ENCODE measurements around the gene MANEAL. TPM values are rescaled to one million over a fixed set of nuclear protein-coding genes. Genes with fewer than 3 reads are reported as not detected.
A peak's percentile ranks its signal among the peaks of the same experiment; 100 is the strongest.

Gene MANEAL
- total and polyA plus RNA-seq, 2 of the 4 experiments (the other 2 are of a cell fraction): 0.54 to 0.55 TPM

GRCh38 chr1:37811027-37811655 lies 17.5 kb downstream of the MANEAL start:
- Histone ChIP-seq H4K20me1 (ENCODE audit: insufficient read depth, low read length) (peaks cover 13% of the 10 kb centered on the region), H3K9ac (ENCODE audit: low read depth, low read length) (no peak overlapping the region), H3K4me1 (ENCODE audit: control insufficient read depth, insufficient read depth, low read length) (peaks cover 7% of the 10 kb centered on the region; the same call in 1 of the 2 replicates), H2AK9ac (replicated peaks; ENCODE audit: low read depth, low read length, poor library complexity) (no peak overlapping the region), H3K27me3 (ENCODE audit: control insufficient read depth, insufficient read depth, low read length) (no peaks in the 10 kb centered on the region), H3K23ac (ENCODE audit: low read depth, low read length) (no peak overlapping the region), H3K36me3 (ENCODE audit: control insufficient read depth, insufficient read depth, low read length) (peaks cover 22% of the 10 kb centered on the region), H2BK20ac (ENCODE audit: low read depth, low read length) (no peak overlapping the region), H2AK5ac (ENCODE audit: low read depth, low read length) (no peak overlapping the region), H4K8ac (ENCODE audit: low read depth in 2 of 2, low read length in 2 of 2) (no peak overlapping the region), H4K91ac (ENCODE audit: insufficient read depth, low read depth, low read length) (no peak overlapping the region), H3K79me1 (ENCODE audit: low read depth in 1 of 2, low read length in 2 of 2) (peaks cover 35 to 51% of the 10 kb centered on the region in 2 experiments), H2AFZ (replicated peaks; ENCODE audit: low read length, poor library complexity) (no peak overlapping the region), H3K4me3 (ENCODE audit: insufficient read depth, low read depth, low read length) (no peak overlapping the region), H3K4ac (ENCODE audit: low read depth, low read length) (no peak overlapping the region), H4K5ac (ENCODE audit: low read depth, low read length) (no peak overlapping the region), H3K4me2 (ENCODE audit: low read depth, low read length) (no peak overlapping the region), H3K27ac (ENCODE audit: insufficient read depth, low read length) (no peak overlapping the region), H3K14ac (replicated peaks; ENCODE audit: low read depth, low read length) (no peak overlapping the region), H3K56ac (ENCODE audit: extremely low read depth, insufficient read depth, low read length) (no peak overlapping the region), H2BK5ac (ENCODE audit: low read depth, low read length, poor library complexity, severe bottlenecking) (no peak overlapping the region), H3K18ac (ENCODE audit: low read depth, low read length) (no peak overlapping the region), H2BK15ac (ENCODE audit: low read depth, low read length) (no peak overlapping the region), H3K9me3 (ENCODE audit: control insufficient read depth, insufficient read depth, low read length) (no peaks in the 10 kb centered on the region), H3K9me1 (ENCODE audit: insufficient read depth, low read length) (peaks cover 12% of the 10 kb centered on the region; the same call in 1 of the 2 replicates), H2BK120ac (ENCODE audit: low read depth, low read length) (no peak overlapping the region)
- DNase-seq: peak; percentile 76
- intact Hi-C loops (cut with micrococcal nuclease): no loop called here
- BruUV-seq (replicated peaks): no TSS peak
- in situ Hi-C loops (cut with MboI; ENCODE audit: low sequenced_read_pairs): no loop called here
- dilution Hi-C loops (cut with HindIII; ENCODE audit: low sequenced_read_pairs, unreplicated experiment): no loop called here
- no peak for ATAC-seq (ENCODE audit: low read depth)
- TF ChIP-seq MAZ (IDR thresholded peaks at IDR 0.05; ENCODE audit: borderline replicate concordance, low read depth, low read length): no peak
- TF ChIP-seq, protein P1, sequence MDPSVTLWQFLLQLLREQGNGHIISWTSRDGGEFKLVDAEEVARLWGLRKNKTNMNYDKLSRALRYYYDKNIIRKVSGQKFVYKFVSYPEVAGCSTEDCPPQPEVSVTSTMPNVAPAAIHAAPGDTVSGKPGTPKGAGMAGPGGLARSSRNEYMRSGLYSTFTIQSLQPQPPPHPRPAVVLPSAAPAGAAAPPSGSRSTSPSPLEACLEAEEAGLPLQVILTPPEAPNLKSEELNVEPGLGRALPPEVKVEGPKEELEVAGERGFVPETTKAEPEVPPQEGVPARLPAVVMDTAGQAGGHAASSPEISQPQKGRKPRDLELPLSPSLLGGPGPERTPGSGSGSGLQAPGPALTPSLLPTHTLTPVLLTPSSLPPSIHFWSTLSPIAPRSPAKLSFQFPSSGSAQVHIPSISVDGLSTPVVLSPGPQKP (IDR thresholded peaks at IDR 0.05; ENCODE audit: borderline replicate concordance, low read depth, low read length): no peak
- TF ChIP-seq RAD21 (IDR thresholded peaks at IDR 0.05; ENCODE audit: low read length): peak; percentile 53
- TF ChIP-seq BHLHE40 (IDR thresholded peaks at IDR 0.05; ENCODE audit: low read depth, low read length): no peak
- TF ChIP-seq MAFK (IDR thresholded peaks at IDR 0.05; ENCODE audit: low read depth, low read length): peak; percentile 80
- TF ChIP-seq, protein P2, sequence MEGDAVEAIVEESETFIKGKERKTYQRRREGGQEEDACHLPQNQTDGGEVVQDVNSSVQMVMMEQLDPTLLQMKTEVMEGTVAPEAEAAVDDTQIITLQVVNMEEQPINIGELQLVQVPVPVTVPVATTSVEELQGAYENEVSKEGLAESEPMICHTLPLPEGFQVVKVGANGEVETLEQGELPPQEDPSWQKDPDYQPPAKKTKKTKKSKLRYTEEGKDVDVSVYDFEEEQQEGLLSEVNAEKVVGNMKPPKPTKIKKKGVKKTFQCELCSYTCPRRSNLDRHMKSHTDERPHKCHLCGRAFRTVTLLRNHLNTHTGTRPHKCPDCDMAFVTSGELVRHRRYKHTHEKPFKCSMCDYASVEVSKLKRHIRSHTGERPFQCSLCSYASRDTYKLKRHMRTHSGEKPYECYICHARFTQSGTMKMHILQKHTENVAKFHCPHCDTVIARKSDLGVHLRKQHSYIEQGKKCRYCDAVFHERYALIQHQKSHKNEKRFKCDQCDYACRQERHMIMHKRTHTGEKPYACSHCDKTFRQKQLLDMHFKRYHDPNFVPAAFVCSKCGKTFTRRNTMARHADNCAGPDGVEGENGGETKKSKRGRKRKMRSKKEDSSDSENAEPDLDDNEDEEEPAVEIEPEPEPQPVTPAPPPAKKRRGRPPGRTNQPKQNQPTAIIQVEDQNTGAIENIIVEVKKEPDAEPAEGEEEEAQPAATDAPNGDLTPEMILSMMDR (conservative IDR thresholded peaks at IDR 0.05; ENCODE audit: low read depth, low read length): peak; percentile 79
- no peak for TF ChIP-seq CEBPB (IDR thresholded peaks at IDR 0.05; ENCODE audit: low read depth, low read length)
- no peak for TF ChIP-seq MXI1 (IDR thresholded peaks at IDR 0.05; ENCODE audit: borderline replicate concordance, low read depth, low read length)
- peak; percentile 30; the same call in 1 of the 2 replicates for TF ChIP-seq SMC3 (IDR thresholded peaks at IDR 0.05; ENCODE audit: low read depth, low read length)
- no peak; the same call in 1 of the 2 replicates for TF ChIP-seq NFE2L2 (IDR thresholded peaks at IDR 0.05; ENCODE audit: low read depth, low read length)
- TF ChIP-seq, protein P3, sequence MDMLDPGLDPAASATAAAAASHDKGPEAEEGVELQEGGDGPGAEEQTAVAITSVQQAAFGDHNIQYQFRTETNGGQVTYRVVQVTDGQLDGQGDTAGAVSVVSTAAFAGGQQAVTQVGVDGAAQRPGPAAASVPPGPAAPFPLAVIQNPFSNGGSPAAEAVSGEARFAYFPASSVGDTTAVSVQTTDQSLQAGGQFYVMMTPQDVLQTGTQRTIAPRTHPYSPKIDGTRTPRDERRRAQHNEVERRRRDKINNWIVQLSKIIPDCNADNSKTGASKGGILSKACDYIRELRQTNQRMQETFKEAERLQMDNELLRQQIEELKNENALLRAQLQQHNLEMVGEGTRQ (IDR thresholded peaks at IDR 0.05; ENCODE audit: low read depth, low read length): no peak
- no peak for TF ChIP-seq CHD1 (IDR thresholded peaks at IDR 0.05; ENCODE audit: low read depth, low read length)
- ChIA-PET CTCF (interaction anchor here (0.6 to 0.7 kb wide), 2 partner anchors 10 to 40 kb away, joined by 3 to 4 read pairs; no protein-coding TSS in a partner anchor), POLR2A (ENCODE audit: unreplicated experiment) (no interaction called here)
- no CpG with 5 or more reads among the region's 7 CpGs for WGBS, 2 experiments (ENCODE audit: extremely low coverage in 2 of 2, insufficient read length in 1 of 2)
